Measurements from ENCODE around the gene MACROH2A1.

Gene MACROH2A1

DNA sequence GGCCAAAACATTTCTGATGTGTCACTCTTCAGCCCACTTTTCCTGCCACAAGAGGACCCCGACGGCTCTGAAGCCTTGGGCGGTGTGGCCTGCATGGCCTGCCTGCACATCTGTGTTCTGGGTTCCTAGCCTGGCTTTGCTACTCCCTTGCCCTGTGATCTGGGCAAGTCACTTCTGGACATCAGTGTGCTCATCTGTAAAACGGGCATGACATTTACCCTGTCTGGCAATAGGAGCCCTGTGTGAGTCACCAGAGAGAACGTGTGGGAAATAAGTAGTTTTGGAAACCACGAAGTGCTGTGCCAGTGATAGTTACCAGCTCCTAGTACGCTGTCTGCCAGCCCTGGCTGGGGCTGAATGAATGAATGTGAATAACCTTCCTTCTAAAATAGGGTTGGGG lies 90.8 kb downstream of the MACROH2A1 start:
- no peak for TF ChIP-seq CSRNP3 (CRISPR knock-in tag; IDR thresholded peaks at IDR 0.05)
- TF ChIP-seq ZNF565 (CRISPR knock-in tag; conservative IDR thresholded peaks at IDR 0.05; ENCODE audit: low read depth): no peak
- no peak for TF ChIP-seq ZFP3 (CRISPR knock-in tag; IDR thresholded peaks at IDR 0.05)
- TF ChIP-seq, protein P1, sequence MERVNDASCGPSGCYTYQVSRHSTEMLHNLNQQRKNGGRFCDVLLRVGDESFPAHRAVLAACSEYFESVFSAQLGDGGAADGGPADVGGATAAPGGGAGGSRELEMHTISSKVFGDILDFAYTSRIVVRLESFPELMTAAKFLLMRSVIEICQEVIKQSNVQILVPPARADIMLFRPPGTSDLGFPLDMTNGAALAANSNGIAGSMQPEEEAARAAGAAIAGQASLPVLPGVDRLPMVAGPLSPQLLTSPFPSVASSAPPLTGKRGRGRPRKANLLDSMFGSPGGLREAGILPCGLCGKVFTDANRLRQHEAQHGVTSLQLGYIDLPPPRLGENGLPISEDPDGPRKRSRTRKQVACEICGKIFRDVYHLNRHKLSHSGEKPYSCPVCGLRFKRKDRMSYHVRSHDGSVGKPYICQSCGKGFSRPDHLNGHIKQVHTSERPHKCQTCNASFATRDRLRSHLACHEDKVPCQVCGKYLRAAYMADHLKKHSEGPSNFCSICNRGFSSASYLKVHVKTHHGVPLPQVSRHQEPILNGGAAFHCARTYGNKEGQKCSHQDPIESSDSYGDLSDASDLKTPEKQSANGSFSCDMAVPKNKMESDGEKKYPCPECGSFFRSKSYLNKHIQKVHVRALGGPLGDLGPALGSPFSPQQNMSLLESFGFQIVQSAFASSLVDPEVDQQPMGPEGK (CRISPR knock-in tag; IDR thresholded peaks at IDR 0.05; ENCODE audit: borderline replicate concordance): no peak
- no peak for TF ChIP-seq RARB (CRISPR knock-in tag; IDR thresholded peaks at IDR 0.05)
- no peak for TF ChIP-seq POU6F1 (CRISPR knock-in tag; IDR thresholded peaks at IDR 0.05; ENCODE audit: borderline replicate concordance, low read depth)
- TF ChIP-seq PPARA (CRISPR knock-in tag; IDR thresholded peaks at IDR 0.05; ENCODE audit: borderline replicate concordance): no peak
- no peak for TF ChIP-seq ARNTL (CRISPR knock-in tag; IDR thresholded peaks at IDR 0.05; ENCODE audit: borderline replicate concordance, low read depth)
- TF ChIP-seq ISL1 (CRISPR knock-in tag; IDR thresholded peaks at IDR 0.05): no peak
- peak; percentile 67 for ATAC-seq

- no peak for ATAC-seq
Measured at GRCh38 chr5:135307143-135307903, 91.7 kb downstream of the MACROH2A1 start.

GRCh38 chr5:135306557-135306956 lies 92.5 kb downstream of the MACROH2A1 start:
- no peak for ATAC-seq
- TF ChIP-seq, protein P2, sequence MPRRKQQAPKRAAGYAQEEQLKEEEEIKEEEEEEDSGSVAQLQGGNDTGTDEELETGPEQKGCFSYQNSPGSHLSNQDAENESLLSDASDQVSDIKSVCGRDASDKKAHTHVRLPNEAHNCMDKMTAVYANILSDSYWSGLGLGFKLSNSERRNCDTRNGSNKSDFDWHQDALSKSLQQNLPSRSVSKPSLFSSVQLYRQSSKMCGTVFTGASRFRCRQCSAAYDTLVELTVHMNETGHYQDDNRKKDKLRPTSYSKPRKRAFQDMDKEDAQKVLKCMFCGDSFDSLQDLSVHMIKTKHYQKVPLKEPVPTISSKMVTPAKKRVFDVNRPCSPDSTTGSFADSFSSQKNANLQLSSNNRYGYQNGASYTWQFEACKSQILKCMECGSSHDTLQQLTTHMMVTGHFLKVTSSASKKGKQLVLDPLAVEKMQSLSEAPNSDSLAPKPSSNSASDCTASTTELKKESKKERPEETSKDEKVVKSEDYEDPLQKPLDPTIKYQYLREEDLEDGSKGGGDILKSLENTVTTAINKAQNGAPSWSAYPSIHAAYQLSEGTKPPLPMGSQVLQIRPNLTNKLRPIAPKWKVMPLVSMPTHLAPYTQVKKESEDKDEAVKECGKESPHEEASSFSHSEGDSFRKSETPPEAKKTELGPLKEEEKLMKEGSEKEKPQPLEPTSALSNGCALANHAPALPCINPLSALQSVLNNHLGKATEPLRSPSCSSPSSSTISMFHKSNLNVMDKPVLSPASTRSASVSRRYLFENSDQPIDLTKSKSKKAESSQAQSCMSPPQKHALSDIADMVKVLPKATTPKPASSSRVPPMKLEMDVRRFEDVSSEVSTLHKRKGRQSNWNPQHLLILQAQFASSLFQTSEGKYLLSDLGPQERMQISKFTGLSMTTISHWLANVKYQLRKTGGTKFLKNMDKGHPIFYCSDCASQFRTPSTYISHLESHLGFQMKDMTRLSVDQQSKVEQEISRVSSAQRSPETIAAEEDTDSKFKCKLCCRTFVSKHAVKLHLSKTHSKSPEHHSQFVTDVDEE (CRISPR knock-in tag; IDR thresholded peaks at IDR 0.05): no peak
- TF ChIP-seq ZC3H10 (CRISPR knock-in tag; IDR thresholded peaks at IDR 0.05) (no peak), BACH2 (CRISPR knock-in tag; IDR thresholded peaks at IDR 0.05; ENCODE audit: borderline replicate concordance) (no peak), ZNF565 (CRISPR knock-in tag; conservative IDR thresholded peaks at IDR 0.05; ENCODE audit: low read depth) (no peak), TCF4 (CRISPR knock-in tag; IDR thresholded peaks at IDR 0.05; ENCODE audit: borderline replicate concordance) (no peak), SNAI2 (CRISPR knock-in tag; IDR thresholded peaks at IDR 0.05) (no peak), ZNF70 (CRISPR knock-in tag; IDR thresholded peaks at IDR 0.05) (no peak), RARB (CRISPR knock-in tag; IDR thresholded peaks at IDR 0.05) (no peak)
- TF ChIP-seq, protein P1 (CRISPR knock-in tag; IDR thresholded peaks at IDR 0.05; ENCODE audit: borderline replicate concordance): no peak
- TF ChIP-seq, protein P3, sequence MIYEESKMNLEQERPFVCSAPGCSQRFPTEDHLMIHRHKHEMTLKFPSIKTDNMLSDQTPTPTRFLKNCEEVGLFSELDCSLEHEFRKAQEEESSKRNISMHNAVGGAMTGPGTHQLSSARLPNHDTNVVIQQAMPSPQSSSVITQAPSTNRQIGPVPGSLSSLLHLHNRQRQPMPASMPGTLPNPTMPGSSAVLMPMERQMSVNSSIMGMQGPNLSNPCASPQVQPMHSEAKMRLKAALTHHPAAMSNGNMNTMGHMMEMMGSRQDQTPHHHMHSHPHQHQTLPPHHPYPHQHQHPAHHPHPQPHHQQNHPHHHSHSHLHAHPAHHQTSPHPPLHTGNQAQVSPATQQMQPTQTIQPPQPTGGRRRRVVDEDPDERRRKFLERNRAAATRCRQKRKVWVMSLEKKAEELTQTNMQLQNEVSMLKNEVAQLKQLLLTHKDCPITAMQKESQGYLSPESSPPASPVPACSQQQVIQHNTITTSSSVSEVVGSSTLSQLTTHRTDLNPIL (CRISPR knock-in tag; IDR thresholded peaks at IDR 0.05; ENCODE audit: low read depth): no peak

More at GRCh38 chr5:135307143-135307903, 91.7 kb downstream of the MACROH2A1 start:
- TF ChIP-seq, protein P3 (CRISPR knock-in tag; IDR thresholded peaks at IDR 0.05; ENCODE audit: low read depth): no peak
- TF ChIP-seq GLIS3 (CRISPR knock-in tag; IDR thresholded peaks at IDR 0.05) (no peak), CSRNP3 (CRISPR knock-in tag; IDR thresholded peaks at IDR 0.05) (no peak), ZFP3 (CRISPR knock-in tag; IDR thresholded peaks at IDR 0.05) (no peak)

Measured in SK-N-SH treated with all-trans-retinoic acid at 6 μM for 48 hours (cell line).